Smooth muscle cell (in vitro differentiated cells): ENCODE results near the gene FKBP5. TPM values are rescaled to one million over a fixed set of nuclear protein-coding genes. Genes with fewer than 3 reads are reported as not detected.

ENCODE experiments used
- DNase-seq: peaks from one replicate; lab custom pipeline; 2025; ENCODE audit not compliant: unreplicated experiment; lab: John Stamatoyannopoulos, UW
- H2AFZ ChIP-seq: fragments of 200-600 bp; sonication (generic); 2 replicates; pipeline ENCODE4 v1.6.0; 2016; ENCODE audit warnings: antibody characterized with exemption, low read depth, mild to moderate bottlenecking
- H3F3A ChIP-seq: fragments of 200-600 bp; sonication (generic); 2 replicates; pipeline ENCODE4 v1.6.0; 2017; ENCODE audit warnings: antibody characterized with exemption, low read depth
- H3K27ac ChIP-seq: fragments of 200-600 bp; sonication (generic); 2 replicates; pipeline ENCODE4 v1.5.1; 2016; ENCODE audit warnings: low read depth, mild to moderate bottlenecking
- H3K27me3 ChIP-seq: fragments of 200-600 bp; sonication (generic); 2 replicates; pipeline ENCODE4 v1.6.1; 2016; ENCODE audit warnings: low read depth, mild to moderate bottlenecking
- H3K36me3 ChIP-seq: fragments of 200-600 bp; sonication (generic); 2 replicates; pipeline ENCODE4 v1.5.1; 2016; ENCODE audit warnings: low read depth
- H3K4me1 ChIP-seq: fragments of 200-600 bp; sonication (generic); 2 replicates; pipeline ENCODE4 v1.5.1; 2016; ENCODE audit warnings: low read depth
- H3K4me2 ChIP-seq: fragments of 200-600 bp; sonication (generic); 2 replicates; pipeline ENCODE4 v1.6.0; 2016; ENCODE audit warnings: mild to moderate bottlenecking
- H3K4me3 ChIP-seq: fragments of 200-600 bp; sonication (generic); 2 replicates; pipeline ENCODE4 v1.5.1; 2016; ENCODE audit warnings: mild to moderate bottlenecking
- H3K79me2 ChIP-seq: fragments of 200-600 bp; sonication (generic); 2 replicates; pipeline ENCODE4 v1.6.0; 2016; ENCODE audit warnings: low read depth, mild to moderate bottlenecking
- H3K9ac ChIP-seq: fragments of 200-600 bp; sonication (generic); 2 replicates; pipeline ENCODE4 v1.6.0; 2016; ENCODE audit warnings: low read depth
- H3K9me3 ChIP-seq: fragments of 200-600 bp; sonication (generic); replicated peaks from 2 replicates; pipeline ENCODE4 v1.5.1; 2016; ENCODE audit warnings: low read depth
- H4K20me1 ChIP-seq: fragments of 200-600 bp; sonication (generic); 2 replicates; pipeline ENCODE4 v1.6.0; 2016; ENCODE audit warnings: low read depth
- WGBS: methylation state at CpG from one replicate; pipeline ENCODE4 v1.1.7; 2016; ENCODE audit warnings: low lambda C conversion rate; 5-methylcytosine and 5-hydroxymethylcytosine counted together
- polyA plus RNA-seq: library from polyadenylated mRNA; unstranded; fragments of >200 nt; fragmentation: Nextera tagmentation; extraction: Ambion mirVana; gene quantifications from 2 replicates; pipeline ENCODE4 v1.2.1, GENCODE V29; 2016
- total RNA-seq: library from RNA; depleted of rRNA; stranded (reverse); fragments of >200 nt; gene quantifications from 2 replicates; pipeline ENCODE4 v1.2.3, GENCODE V29; 2014
- TF ChIP-seq, protein P1 (sequence below): fragments of 200-600 bp; sonication (generic); IDR thresholded peaks from 2 replicates; pipeline ENCODE4 v1.5.1; 2017; ENCODE audit warnings: borderline replicate concordance, mild to moderate bottlenecking, antibody characterized with exemption; ENCODE audit not compliant: insufficient read depth, poor library complexity, severe bottlenecking

The FKBP5 gene
- total and polyA plus RNA-seq, 2 experiments from 2014 or later = 0.85 to 3.8 TPM

DNA sequence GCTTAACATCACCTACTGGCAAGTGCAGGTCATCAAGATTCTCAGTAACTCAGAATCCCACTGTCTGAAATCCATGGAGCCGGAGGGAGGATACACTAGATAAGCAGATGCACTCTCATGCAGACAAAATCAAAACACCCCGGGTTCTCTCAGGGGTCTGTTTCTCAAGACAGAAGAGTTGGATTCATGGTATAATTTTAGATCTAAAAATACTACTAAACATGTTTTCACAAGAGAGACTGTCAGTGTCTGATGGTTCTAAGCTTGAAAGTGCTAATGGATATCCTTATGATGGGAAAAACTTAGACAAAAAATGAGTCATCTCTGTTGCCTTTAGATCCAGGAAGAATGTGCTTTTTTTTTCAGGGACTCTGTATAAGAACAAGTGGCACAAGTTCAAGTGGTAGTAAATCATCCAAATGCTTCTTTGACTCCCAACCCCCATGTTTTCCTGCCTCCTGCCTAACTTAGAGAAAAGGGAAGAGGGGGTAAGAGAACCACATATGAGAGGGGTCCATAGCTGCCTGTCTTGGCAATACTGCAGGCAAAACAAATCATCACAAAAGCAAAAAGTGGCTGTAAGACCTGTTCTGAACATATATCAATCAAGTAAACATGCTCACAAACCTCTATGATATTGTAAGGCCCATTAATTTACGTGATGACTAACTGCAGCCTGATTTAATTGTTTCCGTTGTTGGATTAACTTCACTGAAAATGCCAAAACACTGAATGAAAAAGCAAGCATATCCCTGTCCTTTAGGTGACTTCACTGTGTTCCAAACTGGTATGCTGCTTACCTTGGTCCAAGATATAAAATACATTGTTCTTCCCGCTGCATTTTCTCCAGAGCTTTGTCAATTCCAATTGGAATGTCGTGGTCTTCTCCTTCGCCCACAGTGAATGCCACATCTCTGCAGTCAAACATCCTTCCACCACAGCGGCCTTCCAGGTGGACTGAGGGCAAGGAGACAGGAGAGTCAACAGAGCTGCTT lies 92.0 kb downstream of the FKBP5 start:
- Histone ChIP-seq H4K20me1 (no peaks in the 10 kb centered on the region), H3K36me3 (no peaks in the 10 kb centered on the region), H3K4me1 (peaks cover 7% of the 10 kb centered on the region), H3K27ac (peak overlapping the region; percentile 60), H3K79me2 (no peaks in the 10 kb centered on the region), H3K27me3 (no peaks in the 10 kb centered on the region), H3F3A (peaks cover 8% of the 10 kb centered on the region), H3K4me3 (no peak overlapping the region), H3K9me3 (no peaks in the 10 kb centered on the region), H3K4me2 (peak overlapping the region; percentile 49), H3K9ac (no peak overlapping the region), H2AFZ (no peak overlapping the region)
- no peak for DNase-seq
- WGBS = 55% methylated on average over 8 of the region's 8 CpGs
- TF ChIP-seq, protein P1, sequence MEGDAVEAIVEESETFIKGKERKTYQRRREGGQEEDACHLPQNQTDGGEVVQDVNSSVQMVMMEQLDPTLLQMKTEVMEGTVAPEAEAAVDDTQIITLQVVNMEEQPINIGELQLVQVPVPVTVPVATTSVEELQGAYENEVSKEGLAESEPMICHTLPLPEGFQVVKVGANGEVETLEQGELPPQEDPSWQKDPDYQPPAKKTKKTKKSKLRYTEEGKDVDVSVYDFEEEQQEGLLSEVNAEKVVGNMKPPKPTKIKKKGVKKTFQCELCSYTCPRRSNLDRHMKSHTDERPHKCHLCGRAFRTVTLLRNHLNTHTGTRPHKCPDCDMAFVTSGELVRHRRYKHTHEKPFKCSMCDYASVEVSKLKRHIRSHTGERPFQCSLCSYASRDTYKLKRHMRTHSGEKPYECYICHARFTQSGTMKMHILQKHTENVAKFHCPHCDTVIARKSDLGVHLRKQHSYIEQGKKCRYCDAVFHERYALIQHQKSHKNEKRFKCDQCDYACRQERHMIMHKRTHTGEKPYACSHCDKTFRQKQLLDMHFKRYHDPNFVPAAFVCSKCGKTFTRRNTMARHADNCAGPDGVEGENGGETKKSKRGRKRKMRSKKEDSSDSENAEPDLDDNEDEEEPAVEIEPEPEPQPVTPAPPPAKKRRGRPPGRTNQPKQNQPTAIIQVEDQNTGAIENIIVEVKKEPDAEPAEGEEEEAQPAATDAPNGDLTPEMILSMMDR = no peak

DNA sequence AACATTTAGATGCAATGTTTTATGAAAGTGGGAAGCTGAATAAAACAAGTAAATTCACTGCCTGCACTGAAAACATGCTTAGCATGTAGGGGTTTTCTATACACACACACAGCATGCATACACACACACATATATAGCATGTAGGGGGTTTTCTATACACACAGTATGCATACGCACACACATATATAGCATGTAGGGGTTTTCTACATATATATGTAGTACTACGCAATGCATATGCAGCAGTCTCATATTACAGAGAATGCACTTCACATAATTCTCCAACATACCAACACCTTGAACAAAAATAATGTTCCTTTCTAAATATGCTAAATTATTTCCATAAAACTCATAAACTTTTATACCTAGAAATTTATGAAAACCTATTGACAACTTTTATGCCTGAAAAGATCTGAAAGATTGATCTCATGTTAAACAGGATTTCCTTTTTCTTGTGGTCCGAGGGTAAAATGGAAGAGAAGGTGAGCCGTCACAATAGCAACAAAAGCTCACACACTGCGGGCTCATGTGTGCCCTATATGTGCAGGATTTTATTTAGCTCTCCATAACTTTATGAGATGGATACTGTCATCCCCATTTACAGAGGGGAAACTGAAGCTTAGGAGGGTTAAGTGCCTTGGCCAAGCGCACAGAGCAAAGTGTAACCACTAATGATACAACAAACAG lies 94.1 kb downstream of the FKBP5 start:
- Histone ChIP-seq H3K27me3 (no peaks in the 10 kb centered on the region), H3K4me3 (no peak overlapping the region), H3K36me3 (no peaks in the 10 kb centered on the region), H2AFZ (no peak overlapping the region), H3K9ac (no peak overlapping the region), H3K4me2 (no peak overlapping the region), H3K9me3 (no peaks in the 10 kb centered on the region), H3K79me2 (no peaks in the 10 kb centered on the region), H4K20me1 (no peaks in the 10 kb centered on the region), H3K4me1 (no peaks in the 10 kb centered on the region), H3K27ac (no peak overlapping the region), H3F3A (no peaks in the 10 kb centered on the region)
- WGBS = 93% methylated on average over 6 of the region's 6 CpGs
- no peak for DNase-seq
- TF ChIP-seq, protein P1 = no peak

DNA sequence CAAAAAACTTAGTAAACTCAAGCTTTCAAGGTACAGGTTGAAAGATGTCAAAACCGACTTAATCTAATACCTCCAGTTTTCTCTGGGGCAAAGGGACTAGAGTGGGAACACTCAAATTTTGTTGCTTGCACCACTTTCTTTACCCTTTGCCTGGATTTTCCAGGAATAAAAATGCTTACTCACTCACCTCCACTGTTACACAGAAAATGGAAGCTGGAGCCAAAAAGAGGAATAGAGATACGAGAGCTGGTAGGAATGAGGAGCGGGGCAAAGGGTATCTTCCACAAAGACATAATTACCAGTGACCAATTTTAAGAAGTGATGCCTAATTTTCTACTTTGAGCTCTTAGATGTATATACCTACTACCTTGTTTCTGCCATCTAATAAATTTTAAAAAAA lies 96.5 kb downstream of the FKBP5 start:
- Histone ChIP-seq H3K27ac (no peak overlapping the region), H3K79me2 (no peaks in the 10 kb centered on the region), H3K9ac (no peak overlapping the region), H3K27me3 (no peaks in the 10 kb centered on the region), H3F3A (no peaks in the 10 kb centered on the region), H3K4me3 (no peak overlapping the region), H3K36me3 (no peaks in the 10 kb centered on the region), H4K20me1 (no peaks in the 10 kb centered on the region), H3K9me3 (no peaks in the 10 kb centered on the region), H3K4me2 (no peak overlapping the region), H3K4me1 (no peaks in the 10 kb centered on the region), H2AFZ (no peak overlapping the region)
- WGBS = 97% methylated on average over 3 of the region's 3 CpGs
- DNase-seq = no peak
- TF ChIP-seq, protein P1 = no peak
